HG02798 (cell line): Measurements from ENCODE around the gene GTPBP6.
"Not testable (repeated sequence)": the region's sequence is repeated elsewhere in the genome, so short reads cannot be mapped to it uniquely, and the experiment has no call there.

Experiments used
- ATAC-seq: cut with Tn5 transposase; IDR thresholded peaks from one replicate; pipeline ENCODE4 v1.9.1; 2021; ENCODE audit warnings: mild to moderate bottlenecking; ENCODE audit not compliant: unreplicated experiment, poor library complexity

Gene GTPBP6

GRCh38 chrX:352582-353314 lies 34.2 kb upstream of the GTPBP6 start:
- ATAC-seq: no peak

DNA sequence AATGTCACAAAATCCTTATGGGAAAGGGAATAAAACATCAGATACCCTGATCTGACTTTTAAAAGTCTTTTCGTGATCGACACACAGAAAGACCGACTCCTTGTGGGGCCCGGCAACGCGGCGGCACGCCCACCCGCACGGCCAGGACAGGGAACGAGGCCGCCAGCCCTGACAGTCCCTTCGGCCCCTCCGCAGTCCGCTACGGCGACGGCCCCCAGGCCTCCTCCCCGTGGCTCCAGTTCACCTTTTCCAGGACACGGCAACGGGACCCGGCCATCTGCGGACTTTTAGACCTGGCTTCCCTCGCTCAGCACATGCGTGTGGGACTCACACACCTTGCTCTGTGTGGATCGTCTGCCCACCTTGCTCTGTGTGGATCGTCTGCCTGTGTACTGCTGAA lies 33.6 kb upstream of the GTPBP6 start:
- no peak for ATAC-seq

- no peak for ATAC-seq
Observed at GRCh38 chrX:351736-352135, 33.1 kb upstream of the GTPBP6 start.

DNA sequence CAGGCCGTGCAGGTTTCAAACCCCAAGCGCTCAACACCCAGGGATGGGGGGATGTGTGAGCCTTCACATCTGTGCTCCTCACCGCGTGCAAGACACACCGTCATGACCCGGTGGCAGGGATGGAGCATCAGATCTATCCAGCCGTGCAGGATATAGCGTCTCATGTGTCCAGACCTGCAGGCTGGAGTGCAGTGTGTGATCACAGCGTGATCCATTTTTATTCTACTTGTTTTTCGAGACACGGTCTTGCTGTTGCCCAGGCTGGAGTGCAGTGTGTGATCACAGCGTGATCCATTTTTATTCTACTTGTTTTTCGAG lies 32.7 kb upstream of the GTPBP6 start:
- not testable (repeated sequence) for ATAC-seq

GRCh38 chrX:350534-351323 lies 32.1 kb upstream of the GTPBP6 start:
- no peak for ATAC-seq

DNA sequence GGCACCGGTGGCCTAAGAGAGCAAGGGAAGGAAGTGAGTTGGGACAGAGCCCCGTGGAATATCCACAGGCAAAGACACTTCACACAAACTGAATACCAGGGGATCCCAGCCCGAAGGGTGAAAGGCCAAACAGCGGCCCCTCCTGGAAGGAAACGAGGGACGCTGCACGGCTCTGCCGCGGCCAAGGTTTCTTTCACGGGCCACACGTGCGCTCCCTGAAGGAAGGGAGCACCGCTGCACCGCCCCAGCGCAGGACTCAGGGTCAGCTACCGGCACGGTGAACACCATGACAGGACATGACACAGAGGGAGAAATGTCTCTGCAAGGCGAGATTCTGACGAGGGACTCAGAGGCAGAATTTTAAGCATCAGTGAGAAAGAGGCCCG lies 31.5 kb upstream of the GTPBP6 start:
- ATAC-seq: no peak

GRCh38 chrX:349702-350101 lies 31.1 kb upstream of the GTPBP6 start:
- no peak for ATAC-seq

GRCh38 chrX:349196-349595 lies 30.6 kb upstream of the GTPBP6 start:
- ATAC-seq: no peak

- no peak for ATAC-seq
Observed at GRCh38 chrX:348461-349117, 30.0 kb upstream of the GTPBP6 start.

GRCh38 chrX:347351-348117 lies 28.9 kb upstream of the GTPBP6 start:
- ATAC-seq: no peak

- ATAC-seq: no peak
Observed at GRCh38 chrX:346034-346813, 27.6 kb upstream of the GTPBP6 start.

- ATAC-seq: no peak
Observed at GRCh38 chrX:345020-345925, 26.7 kb upstream of the GTPBP6 start.

- ATAC-seq: no peak
Observed at GRCh38 chrX:344371-344901, 25.8 kb upstream of the GTPBP6 start.

DNA sequence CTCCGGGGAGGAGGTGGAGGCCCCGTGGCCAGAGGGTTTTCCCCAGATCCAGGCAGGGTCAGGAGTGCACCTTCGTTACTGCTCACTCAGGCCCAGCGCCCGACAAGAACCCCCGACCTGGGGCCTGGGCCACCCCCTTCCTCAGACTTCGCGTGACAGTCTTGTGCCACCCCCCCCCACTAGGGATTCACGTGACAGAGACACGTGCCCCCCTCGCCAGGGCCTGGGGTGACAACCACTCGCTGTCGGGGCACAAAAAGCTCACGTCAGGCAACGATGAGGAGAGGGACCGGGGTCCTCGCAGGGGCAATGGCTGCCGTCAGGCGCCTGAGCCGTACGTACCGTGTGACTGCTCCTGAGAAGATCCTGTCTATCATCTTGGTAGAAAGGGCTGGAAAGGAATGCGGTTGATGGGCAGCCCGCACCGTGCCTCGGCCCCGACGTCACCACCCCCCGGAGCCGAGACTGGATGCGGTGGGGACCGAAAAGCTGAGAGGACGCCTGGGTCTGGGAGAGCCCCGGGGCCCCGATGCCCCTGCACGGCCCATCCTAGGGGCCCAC lies 23.0 kb upstream of the GTPBP6 start:
- no peak for ATAC-seq

GRCh38 chrX:340641-341423 lies 22.2 kb upstream of the GTPBP6 start:
- no peak for ATAC-seq

DNA sequence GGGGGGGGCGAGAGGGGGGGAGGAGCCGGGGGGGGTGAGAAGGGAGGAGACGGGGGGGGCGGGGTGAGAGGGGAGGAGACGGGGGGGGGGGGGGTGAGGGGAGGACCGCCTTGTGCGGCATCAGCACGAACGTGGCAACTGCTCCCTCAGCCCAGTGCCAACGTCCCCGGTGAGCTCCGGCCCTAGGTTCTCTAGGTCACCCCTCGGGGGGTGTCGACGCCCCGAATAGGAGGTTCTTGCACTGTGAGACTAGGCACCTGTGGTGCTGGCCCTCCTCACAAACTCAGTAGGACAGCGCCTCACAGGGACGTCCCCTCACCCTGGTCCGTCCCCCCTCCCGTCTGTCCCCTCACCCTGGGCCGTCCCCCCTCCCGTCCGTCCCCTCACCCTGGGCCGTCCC lies 21.5 kb upstream of the GTPBP6 start:
- ATAC-seq: no peak

GRCh38 chrX:338836-339400 lies 20.3 kb upstream of the GTPBP6 start:
- no peak for ATAC-seq
